Ascending aorta (tissue), 2 donors: ENCODE results near the gene CLSTN2. TPM values are rescaled to one million over a fixed set of nuclear protein-coding genes. Genes with fewer than 3 reads are reported as not detected.

Source experiments
- DNase-seq, 2 donors: peaks; one replicate each; pipeline ENCODE4 v3.0.0-alpha.2; 2019; ENCODE audit warnings: low spot score in 2 of 2
- H3K27ac ChIP-seq, 2 donors: fragments of 200-600 bp; sonication (generic); one replicate each; pipeline ENCODE4 v1.5.1; 2016 to 2017; ENCODE audit warnings: mild to moderate bottlenecking in 1 of 2
- H3K27me3 ChIP-seq: fragments of 200-600 bp; sonication (generic); one replicate; pipeline ENCODE4 v1.5.1; 2017
- H3K36me3 ChIP-seq, 2 donors: fragments of 200-600 bp; sonication (generic); one replicate each; pipeline ENCODE4 v1.5.1; 2016
- H3K4me1 ChIP-seq, 2 donors: fragments of 200-600 bp; sonication (generic); one replicate each; pipeline ENCODE4 v1.5.1; 2016 to 2017; ENCODE audit warnings: mild to moderate bottlenecking in 1 of 2
- H3K4me3 ChIP-seq, 2 donors: fragments of 200-600 bp; sonication (generic); one replicate each; pipeline ENCODE4 v1.5.1; 2016 to 2017; ENCODE audit warnings: mild to moderate bottlenecking in 1 of 2
- H3K9me3 ChIP-seq, 2 donors: fragments of 200-600 bp; sonication (generic); one replicate each; pipeline ENCODE4 v1.5.1; 2016
- CTCF ChIP-seq, 3 experiments: fragments of 200-600 bp in 2 of 3; fragments of 450-650 bp in 1 of 3; sonication (generic) in 2 of 3; IDR thresholded peaks; one replicate each; pipeline ENCODE4 v1.5.1; 2016 to 2019; ENCODE audit warnings: antibody characterized with exemption in 3 of 3, mild to moderate bottlenecking in 1 of 3, moderate library complexity in 1 of 3
- intact Hi-C: fragments of 100-400 bp; cut with DNase I; formaldehyde crosslinking; loops from one replicate; pipeline ENCODE4 v1.15.1; 2023
- total RNA-seq: library from RNA; depleted of rRNA; stranded (reverse); fragments of >200 nt; gene quantifications from one replicate; pipeline ENCODE4 v1.1.0, GENCODE V29; 2016

CLSTN2 gene
- total RNA-seq, 1 donor from 2014 or later = 65.8 TPM

- Histone ChIP-seq H3K4me3 (no peak overlapping the region), H3K4me1 (no peaks in the 10 kb centered on the region), H3K27ac (no peak overlapping the region), H3K36me3 (no peaks in the 10 kb centered on the region), H3K9me3 (no peaks in the 10 kb centered on the region), H3K27me3 (no peaks in the 10 kb centered on the region)
- no peak for DNase-seq
- TF ChIP-seq CTCF (IDR thresholded peaks at IDR 0.05) = no peak
- intact Hi-C loops = no loop called here
Observed at GRCh38 chr3:140319739-140320138, 384.8 kb downstream of the CLSTN2 start.

GRCh38 chr3:140323561-140323960 lies 388.6 kb downstream of the CLSTN2 start:
- no peak overlapping the region for H3K27ac ChIP-seq
- no peak for TF ChIP-seq CTCF (IDR thresholded peaks at IDR 0.05)
- H3K9me3 ChIP-seq = no peaks in the 10 kb centered on the region
- no peaks in the 10 kb centered on the region for H3K27me3 ChIP-seq
- no peaks in the 10 kb centered on the region for H3K36me3 ChIP-seq
- no peak for DNase-seq
- no peaks in the 10 kb centered on the region for H3K4me1 ChIP-seq
- intact Hi-C loops = no loop called here
- H3K4me3 ChIP-seq = no peak overlapping the region

- intact Hi-C loops = no loop called here
- Histone ChIP-seq H3K27me3 (no peaks in the 10 kb centered on the region), H3K4me1 (no peaks in the 10 kb centered on the region), H3K27ac (no peak overlapping the region), H3K4me3 (no peak overlapping the region), H3K36me3 (no peaks in the 10 kb centered on the region), H3K9me3 (no peaks in the 10 kb centered on the region)
- no peak for TF ChIP-seq CTCF (IDR thresholded peaks at IDR 0.05)
- DNase-seq = no peak
Observed at GRCh38 chr3:140332131-140332530, 397.1 kb downstream of the CLSTN2 start.

- Histone ChIP-seq H3K36me3 (no peaks in the 10 kb centered on the region), H3K27ac (no peak overlapping the region), H3K4me1 (no peaks in the 10 kb centered on the region), H3K27me3 (no peaks in the 10 kb centered on the region), H3K4me3 (no peak overlapping the region), H3K9me3 (no peaks in the 10 kb centered on the region)
- TF ChIP-seq CTCF (IDR thresholded peaks at IDR 0.05) = no peak
- intact Hi-C loops = no loop called here
- no peak for DNase-seq
Observed at GRCh38 chr3:140334132-140334929, 399.3 kb downstream of the CLSTN2 start.

- H3K36me3 ChIP-seq = no peaks in the 10 kb centered on the region
- H3K27me3 ChIP-seq = no peaks in the 10 kb centered on the region
- intact Hi-C loops = no loop called here
- TF ChIP-seq CTCF (IDR thresholded peaks at IDR 0.05) = no peak
- H3K27ac ChIP-seq = no peak overlapping the region
- DNase-seq = no peak
- H3K4me1 ChIP-seq = no peaks in the 10 kb centered on the region
- H3K4me3 ChIP-seq = no peak overlapping the region
- no peaks in the 10 kb centered on the region for H3K9me3 ChIP-seq
Observed at GRCh38 chr3:140336465-140336864, 401.5 kb downstream of the CLSTN2 start.
